ENCODE data around the gene CLDN18.

CLDN18 gene

GRCh38 chr3:138009476-138010272 is at the start of gene CLDN18:
Gene CLDN18 (plus strand): TSS chr3:138010165. CDS start chr3:138010226, 61 bp downstream.
- no peak for DNase-seq

GRCh38 chr3:137962251-137962650 is 47.7 kb upstream of the CLDN18 start:
- DNase-seq = no peak

GRCh38 chr3:137963463-137963862 is 46.5 kb upstream of the CLDN18 start:
- DNase-seq = peak in 1 of 58 donors; percentile 18

GRCh38 chr3:137970914-137971831 is 38.8 kb upstream of the CLDN18 start:
- DNase-seq = peak in 53 of 58 donors; percentile 4 to 80 (median 40)

- DNase-seq = no peak
Measured at GRCh38 chr3:137972396-137972795, 37.6 kb upstream of the CLDN18 start.

GRCh38 chr3:137978328-137978727 is 31.6 kb upstream of the CLDN18 start:
- DNase-seq = no peak

- DNase-seq = no peak
Measured at GRCh38 chr3:137987723-137988122, 22.2 kb upstream of the CLDN18 start.

GRCh38 chr3:137988152-137988551 is 21.8 kb upstream of the CLDN18 start:
- DNase-seq = no peak

- DNase-seq = no peak
Measured at GRCh38 chr3:137988982-137989381, 21.0 kb upstream of the CLDN18 start.

- DNase-seq = no peak
Measured at GRCh38 chr3:137990427-137990826, 19.5 kb upstream of the CLDN18 start.

GRCh38 chr3:137992592-137992991 is 17.4 kb upstream of the CLDN18 start:
- DNase-seq = no peak

GRCh38 chr3:137998121-137999042 is 11.6 kb upstream of the CLDN18 start:
- DNase-seq = no peak

- no peak for DNase-seq
Measured at GRCh38 chr3:138003069-138003468, 6.9 kb upstream of the CLDN18 start.

GRCh38 chr3:138005627-138006026 is 4.3 kb upstream of the CLDN18 start:
- no peak for DNase-seq

- no peak for DNase-seq
Measured at GRCh38 chr3:138007898-138008297, 2.1 kb upstream of the CLDN18 start.

GRCh38 chr3:138010273-138010590 is 267 bp downstream of the CLDN18 start:
- DNase-seq = no peak

GRCh38 chr3:138011722-138012121 is 1.8 kb downstream of the CLDN18 start:
- no peak for DNase-seq

GRCh38 chr3:138012526-138012925 is 2.6 kb downstream of the CLDN18 start:
- DNase-seq = no peak

GRCh38 chr3:138016065-138016464 is 6.1 kb downstream of the CLDN18 start:
- DNase-seq = no peak

- no peak for DNase-seq
Measured at GRCh38 chr3:138019281-138020069, 9.5 kb downstream of the CLDN18 start.

All from anterior cingulate cortex (tissue), 58 donors.